B cell (primary cell): Measurements from ENCODE around the gene BICRAL.

Experiments used
- EZH2 ChIP-seq: IDR thresholded peaks from 2 replicates; pipeline ENCODE4 v1.6.1; 2012; ENCODE audit warnings: borderline replicate concordance, low read depth, mild to moderate bottlenecking, moderate library complexity, low read length; ENCODE audit not compliant: insufficient read depth, poor library complexity, severe bottlenecking
- TF ChIP-seq, protein P1 (sequence below): fragments of 200-600 bp; IDR thresholded peaks from one replicate; pipeline ENCODE4 v1.8.0; 2022; ENCODE audit warnings: antibody characterized with exemption, mild to moderate bottlenecking

DNA sequence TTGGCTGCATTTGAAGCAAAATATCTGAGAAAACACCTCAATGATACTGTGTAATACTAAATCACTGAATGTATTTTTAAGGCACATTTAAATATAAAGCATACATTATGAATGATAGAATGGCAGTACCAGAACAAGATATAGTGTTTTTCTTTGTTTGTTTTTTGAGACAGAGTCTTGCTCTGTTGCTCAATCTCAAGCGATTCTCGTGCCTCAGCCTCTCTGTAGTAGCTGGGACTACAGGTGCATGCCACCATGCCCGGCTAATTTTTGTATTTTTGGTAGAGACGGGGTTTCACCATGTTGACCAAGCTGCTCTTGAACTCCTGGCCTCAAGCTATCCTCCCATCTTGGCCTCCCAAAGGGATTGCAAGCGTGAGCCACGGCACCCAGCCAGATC, 2.3 kb upstream of the BICRAL start:
- TF ChIP-seq, protein P1, sequence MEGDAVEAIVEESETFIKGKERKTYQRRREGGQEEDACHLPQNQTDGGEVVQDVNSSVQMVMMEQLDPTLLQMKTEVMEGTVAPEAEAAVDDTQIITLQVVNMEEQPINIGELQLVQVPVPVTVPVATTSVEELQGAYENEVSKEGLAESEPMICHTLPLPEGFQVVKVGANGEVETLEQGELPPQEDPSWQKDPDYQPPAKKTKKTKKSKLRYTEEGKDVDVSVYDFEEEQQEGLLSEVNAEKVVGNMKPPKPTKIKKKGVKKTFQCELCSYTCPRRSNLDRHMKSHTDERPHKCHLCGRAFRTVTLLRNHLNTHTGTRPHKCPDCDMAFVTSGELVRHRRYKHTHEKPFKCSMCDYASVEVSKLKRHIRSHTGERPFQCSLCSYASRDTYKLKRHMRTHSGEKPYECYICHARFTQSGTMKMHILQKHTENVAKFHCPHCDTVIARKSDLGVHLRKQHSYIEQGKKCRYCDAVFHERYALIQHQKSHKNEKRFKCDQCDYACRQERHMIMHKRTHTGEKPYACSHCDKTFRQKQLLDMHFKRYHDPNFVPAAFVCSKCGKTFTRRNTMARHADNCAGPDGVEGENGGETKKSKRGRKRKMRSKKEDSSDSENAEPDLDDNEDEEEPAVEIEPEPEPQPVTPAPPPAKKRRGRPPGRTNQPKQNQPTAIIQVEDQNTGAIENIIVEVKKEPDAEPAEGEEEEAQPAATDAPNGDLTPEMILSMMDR = no peak
- no peak for TF ChIP-seq EZH2
